Endothelial cell (in vitro differentiated cells): ENCODE results near the gene RPS19. TPM values are rescaled to one million over a fixed set of nuclear protein-coding genes. Genes with fewer than 3 reads are reported as not detected.

Experiments used
- DNase-seq: peaks from one replicate; pipeline ENCODE4 v3.0.0; 2021; ENCODE audit warnings: low spot score
- H3K27ac Mint-ChIP-seq: one replicate; pipeline ENCODE4 v1.8.0; 2021; ENCODE audit warnings: mixed read lengths, inconsistent platforms; ENCODE audit not compliant: unreplicated experiment
- H3K27me3 Mint-ChIP-seq: one replicate; pipeline ENCODE4 v1.8.0; 2021; ENCODE audit warnings: mild to moderate bottlenecking, moderate library complexity, mixed read lengths, inconsistent platforms; ENCODE audit not compliant: unreplicated experiment
- H3K36me3 Mint-ChIP-seq: one replicate; pipeline ENCODE4 v1.8.0; 2021; ENCODE audit warnings: mild to moderate bottlenecking, low read depth, mixed read lengths, inconsistent platforms; ENCODE audit not compliant: unreplicated experiment
- H3K4me1 Mint-ChIP-seq: one replicate; pipeline ENCODE4 v1.8.0; 2021; ENCODE audit warnings: mild to moderate bottlenecking, mixed read lengths, inconsistent platforms; ENCODE audit not compliant: unreplicated experiment
- H3K4me3 Mint-ChIP-seq: one replicate; pipeline ENCODE4 v1.8.0; 2021; ENCODE audit warnings: mild to moderate bottlenecking, mixed read lengths, inconsistent platforms; ENCODE audit not compliant: unreplicated experiment
- H3K9me3 Mint-ChIP-seq: one replicate; pipeline ENCODE4 v1.8.0; 2021; ENCODE audit warnings: mixed read lengths, inconsistent platforms; ENCODE audit not compliant: unreplicated experiment
- CTCF ChIP-seq: fragments of 200-600 bp; sonication (generic); IDR thresholded peaks from one replicate; pipeline ENCODE4 v1.5.0; 2021; ENCODE audit warnings: antibody characterized with exemption; ENCODE audit not compliant: unreplicated experiment
- total RNA-seq: library from RNA; stranded (reverse); fragmentation: NEBNext Ultra II Directional; extraction: Animal tissue kit (Norgen Biotek cat#: 25700); gene quantifications from one replicate; pipeline ENCODE4 v1.2.1, GENCODE V29; 2021; ENCODE audit not compliant: unreplicated experiment

Gene RPS19
- total RNA-seq, 1 donor from 2014 or later = 3,886 TPM

GRCh38 chr19:41882568-41883462 is 22.8 kb downstream of the RPS19 start, which contains the start of gene ARHGEF1:
ARHGEF1 (plus strand) TSS chr19:41883184; CDS start chr19:41888083, 4,899 bp downstream.
- DNase-seq = peak; percentile 67
- TF ChIP-seq CTCF = no peak
- Mint-ChIP-seq H3K4me1 (peaks cover 33% of the 10 kb centered on the region), H3K9me3 (no peaks in the 10 kb centered on the region), H3K27me3 (peaks cover 20% of the 10 kb centered on the region), H3K36me3 (no peaks in the 10 kb centered on the region), H3K4me3 (peak within 1 kb of the TSS; percentile 97), H3K27ac (peak within 1 kb of the TSS; percentile 95)

- H3K4me1 Mint-ChIP-seq = peaks cover 35% of the 10 kb centered on the region
- H3K9me3 Mint-ChIP-seq = no peaks in the 10 kb centered on the region
- peaks cover 3% of the 10 kb centered on the region for H3K36me3 Mint-ChIP-seq
- peak overlapping the region; percentile 97 for H3K4me3 Mint-ChIP-seq
- no peak for TF ChIP-seq CTCF
- H3K27ac Mint-ChIP-seq = peak overlapping the region; percentile 89
- peaks cover 22% of the 10 kb centered on the region for H3K27me3 Mint-ChIP-seq
- no peak for DNase-seq
Observed at GRCh38 chr19:41883463-41883820, 23.4 kb downstream of the RPS19 start.

- no peak for TF ChIP-seq CTCF
- Mint-ChIP-seq H3K27me3 (peaks cover 23% of the 10 kb centered on the region), H3K27ac (peak overlapping the region; percentile 89), H3K4me3 (peak overlapping the region; percentile 97), H3K9me3 (no peaks in the 10 kb centered on the region), H3K4me1 (peaks cover 36% of the 10 kb centered on the region), H3K36me3 (peaks cover 7% of the 10 kb centered on the region)
- peak; percentile 95 for DNase-seq
Observed at GRCh38 chr19:41883821-41884733, 24.0 kb downstream of the RPS19 start.

GRCh38 chr19:41886761-41887710 is 27.0 kb downstream of the RPS19 start:
- no peak for TF ChIP-seq CTCF
- Mint-ChIP-seq H3K36me3 (peaks cover 23% of the 10 kb centered on the region), H3K27ac (peak overlapping the region; percentile 69), H3K27me3 (peaks cover 29% of the 10 kb centered on the region), H3K4me3 (peak overlapping the region; percentile 42), H3K4me1 (peaks cover 40% of the 10 kb centered on the region), H3K9me3 (no peaks in the 10 kb centered on the region)
- no peak for DNase-seq
